ENCODE measurements around the gene MEGF8.

MEGF8 gene

GRCh38 chr19:42356686-42357085, 31.3 kb downstream of the MEGF8 start:
- DNase-seq (ENCODE audit: low spot score), result no peak

DNA sequence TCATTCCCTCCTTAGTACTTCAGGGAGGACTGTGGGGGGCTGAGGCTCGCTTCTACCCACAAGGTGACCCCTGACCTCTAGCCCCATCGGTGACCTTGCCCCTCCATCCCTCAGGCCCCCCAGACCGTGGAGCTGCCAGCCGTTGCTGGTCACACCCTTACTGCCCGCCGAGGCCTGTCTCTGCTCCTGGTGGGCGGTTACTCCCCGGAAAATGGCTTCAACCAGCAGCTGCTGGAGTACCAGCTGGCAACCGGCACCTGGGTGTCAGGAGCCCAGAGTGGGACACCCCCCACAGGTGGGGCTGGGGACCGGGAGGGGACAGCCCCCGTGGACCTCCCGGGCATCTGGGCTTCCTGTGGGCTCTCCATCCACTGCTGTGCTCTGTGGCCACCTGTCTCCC, 31.9 kb downstream of the MEGF8 start:
- DNase-seq (ENCODE audit: low spot score), result no peak

- no peak for DNase-seq (ENCODE audit: low spot score)
Observed at GRCh38 chr19:42360787-42361544, 35.5 kb downstream of the MEGF8 start.

DNA sequence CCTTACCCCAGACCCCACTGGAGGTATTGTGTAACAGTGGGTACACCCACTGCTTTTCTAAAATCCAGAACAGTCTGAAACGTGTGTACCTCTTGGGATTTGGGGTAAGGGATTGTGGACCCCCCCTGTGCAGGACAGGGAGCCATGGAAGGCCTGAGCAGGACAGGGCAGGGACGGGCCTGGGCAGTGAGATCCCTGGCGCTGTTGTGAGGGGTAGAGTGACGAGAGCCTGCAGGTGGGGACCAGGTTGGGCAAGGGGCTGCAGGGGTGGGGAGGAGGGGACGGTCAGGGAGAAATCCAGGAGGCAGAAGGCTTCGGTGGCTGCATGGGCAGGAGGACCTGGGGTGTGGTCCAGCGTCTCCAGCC, 36.1 kb downstream of the MEGF8 start:
- DNase-seq (ENCODE audit: low spot score), result no peak

GRCh38 chr19:42362342-42362741, 36.9 kb downstream of the MEGF8 start:
- no peak for DNase-seq (ENCODE audit: low spot score)

GRCh38 chr19:42362891-42363440, 37.5 kb downstream of the MEGF8 start:
- DNase-seq (ENCODE audit: low spot score), result no peak

- DNase-seq (ENCODE audit: low spot score), result no peak
Observed at GRCh38 chr19:42363614-42364346, 38.3 kb downstream of the MEGF8 start.

GRCh38 chr19:42366673-42367072, 41.2 kb downstream of the MEGF8 start:
- DNase-seq (ENCODE audit: low spot score), result no peak

DNA sequence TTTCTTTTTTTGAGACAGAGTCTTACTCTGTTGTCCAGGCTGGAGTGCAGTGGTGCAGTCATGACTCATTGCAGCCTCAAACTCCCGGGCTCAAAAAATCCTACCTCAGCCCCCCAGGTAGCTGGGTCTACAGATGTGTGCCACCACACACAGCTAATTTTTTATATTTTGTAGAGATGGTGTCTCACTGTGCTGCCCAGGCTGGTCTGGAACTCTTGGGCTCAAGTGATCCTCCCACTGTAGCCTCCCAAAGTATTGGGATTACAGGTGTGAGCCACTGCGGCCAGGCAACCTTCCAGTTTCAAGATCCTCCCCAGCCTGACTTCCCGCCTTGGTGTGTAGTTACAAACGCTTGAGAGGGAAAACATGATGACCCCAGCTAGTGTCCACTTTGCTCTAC, 42.5 kb downstream of the MEGF8 start:
- DNase-seq (ENCODE audit: low spot score), result no peak

DNA sequence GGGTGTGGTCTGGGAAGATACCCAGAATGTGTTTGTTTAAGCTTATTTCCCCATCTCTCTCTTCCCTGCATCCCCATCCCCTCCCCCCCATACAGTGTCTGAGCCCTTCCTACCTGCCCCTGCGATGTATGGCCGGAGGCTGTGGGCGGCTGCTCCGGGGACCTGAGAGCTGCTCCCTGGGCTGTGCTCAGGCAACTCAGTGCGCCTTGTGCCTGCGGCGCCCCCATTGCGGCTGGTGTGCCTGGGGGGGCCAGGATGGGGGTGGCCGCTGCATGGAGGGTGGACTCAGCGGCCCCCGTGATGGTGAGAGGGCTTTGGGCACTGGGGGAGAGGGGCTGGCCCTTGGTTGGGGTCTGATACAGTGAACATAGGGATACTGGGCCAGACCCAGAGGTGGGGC, 42.9 kb downstream of the MEGF8 start:
- DNase-seq (ENCODE audit: low spot score), result no peak

DNA sequence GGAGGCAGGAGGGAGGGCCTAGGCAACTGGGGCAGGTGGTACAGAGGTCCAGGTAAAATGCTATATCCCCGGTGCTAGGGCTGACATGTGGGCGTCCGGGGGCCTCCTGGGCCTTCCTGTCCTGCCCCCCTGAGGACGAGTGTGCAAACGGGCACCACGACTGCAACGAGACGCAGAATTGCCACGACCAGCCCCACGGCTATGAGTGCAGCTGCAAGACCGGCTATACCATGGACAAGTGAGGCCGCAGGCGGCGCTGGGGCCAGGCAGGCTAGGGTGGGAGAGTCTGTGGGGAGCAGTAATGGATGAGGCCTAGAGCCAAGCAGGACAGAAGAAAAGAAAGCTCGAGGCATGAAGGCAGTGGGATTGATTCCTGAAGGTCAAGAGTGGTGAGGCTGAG, 43.3 kb downstream of the MEGF8 start:
- DNase-seq (ENCODE audit: low spot score), result no peak

DNA sequence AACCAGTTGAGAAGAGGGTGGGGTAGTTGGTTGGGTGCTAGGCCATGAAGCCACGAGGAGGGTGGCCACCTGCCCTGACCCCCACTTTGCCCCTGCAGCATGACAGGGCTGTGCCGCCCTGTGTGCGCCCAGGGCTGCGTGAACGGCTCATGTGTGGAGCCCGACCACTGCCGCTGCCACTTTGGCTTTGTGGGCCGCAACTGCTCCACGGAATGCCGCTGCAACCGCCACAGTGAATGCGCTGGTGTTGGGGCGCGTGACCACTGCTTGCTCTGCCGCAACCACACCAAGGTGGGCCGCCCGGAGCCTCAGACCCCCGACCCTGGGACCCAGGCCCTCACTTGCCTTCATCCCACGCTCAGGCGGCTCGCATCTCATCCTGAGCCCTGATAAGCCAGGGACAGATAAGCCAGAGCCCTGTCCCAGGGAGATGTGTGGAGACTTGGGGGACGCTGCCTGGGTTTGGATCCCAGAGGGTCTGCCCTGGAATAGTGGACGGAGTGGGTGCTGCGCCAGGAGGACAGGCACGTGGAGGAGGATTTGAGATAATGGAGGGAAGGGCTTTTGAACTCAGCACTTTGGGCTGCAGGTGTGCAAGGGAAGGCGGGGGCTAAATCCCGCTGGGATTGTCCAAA, 44.1 kb downstream of the MEGF8 start:
- DNase-seq (ENCODE audit: low spot score), result no peak

DNA sequence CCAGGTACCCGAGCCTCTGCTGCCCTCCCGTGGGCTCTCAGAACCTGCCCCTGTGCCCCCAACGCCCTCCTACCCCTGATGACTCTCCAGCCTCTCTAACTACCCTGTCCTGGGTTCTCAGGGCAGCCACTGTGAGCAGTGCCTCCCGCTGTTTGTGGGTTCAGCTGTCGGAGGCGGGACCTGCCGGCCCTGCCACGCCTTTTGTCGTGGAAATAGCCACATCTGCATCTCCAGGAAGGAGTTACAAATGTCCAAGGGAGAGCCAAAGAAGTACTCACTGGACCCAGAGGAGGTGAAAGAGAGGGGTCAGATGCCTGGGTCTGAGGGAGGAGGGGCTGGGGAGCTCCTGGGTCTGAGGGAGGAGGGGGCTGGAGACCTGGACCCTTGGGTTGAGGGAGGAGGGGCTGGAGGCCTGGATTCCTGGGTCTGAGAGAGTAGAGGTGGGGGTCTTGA, 44.7 kb downstream of the MEGF8 start:
- no peak for DNase-seq (ENCODE audit: low spot score)

DNA sequence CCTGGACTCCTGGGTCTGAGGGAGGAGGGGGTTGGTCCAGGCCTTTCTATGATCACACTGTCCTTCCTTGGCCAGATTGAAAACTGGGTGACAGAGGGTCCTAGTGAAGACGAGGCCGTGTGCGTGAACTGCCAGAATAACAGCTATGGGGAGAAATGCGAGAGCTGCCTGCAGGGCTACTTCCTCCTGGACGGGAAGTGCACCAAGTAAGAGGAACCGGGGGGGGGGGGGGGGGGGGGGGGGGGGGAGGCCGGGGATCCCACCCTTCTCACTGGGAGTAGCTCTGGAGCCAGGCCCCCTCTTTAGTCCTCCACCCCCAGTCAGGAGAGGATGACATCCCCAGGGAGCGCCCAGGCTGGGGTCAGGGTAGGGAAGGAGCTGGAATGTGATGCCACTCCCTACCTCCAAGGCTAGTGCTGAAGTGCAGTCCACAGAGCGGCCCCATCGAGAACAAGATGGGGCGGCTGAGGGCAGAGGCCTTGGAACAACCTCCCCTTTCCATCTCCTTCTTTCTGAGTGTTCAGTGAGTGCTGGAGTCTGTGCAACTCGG, 45.3 kb downstream of the MEGF8 start:
- no peak for DNase-seq (ENCODE audit: low spot score)

DNA sequence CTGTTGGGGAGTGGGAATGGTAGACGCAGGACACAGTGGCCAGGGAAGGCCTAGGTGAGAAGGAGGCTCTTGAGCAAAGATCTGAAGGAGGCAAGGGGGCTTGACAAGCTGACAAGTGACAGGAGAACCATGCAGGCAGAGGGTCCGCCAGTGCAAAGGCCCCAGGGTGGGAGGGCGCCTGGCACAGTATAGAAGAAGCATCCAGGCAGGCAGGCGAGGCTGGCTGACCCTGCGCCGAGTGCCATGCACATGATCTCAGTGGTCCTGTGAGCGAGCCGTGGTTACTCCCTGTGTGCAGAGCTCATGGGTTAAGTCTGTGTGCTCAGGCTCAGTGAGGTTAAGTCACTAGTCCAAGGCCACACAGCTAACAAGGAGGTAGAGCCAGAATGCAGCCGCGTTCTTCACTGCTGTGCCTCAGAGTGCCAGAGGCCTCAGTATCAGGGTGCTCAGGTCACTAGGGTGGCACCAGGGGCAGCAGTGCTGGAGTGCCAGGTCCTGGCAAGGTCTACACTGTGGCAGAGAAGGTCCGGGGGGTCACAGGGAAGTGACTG, 49.5 kb downstream of the MEGF8 start:
- no peak for DNase-seq (ENCODE audit: low spot score)

DNA sequence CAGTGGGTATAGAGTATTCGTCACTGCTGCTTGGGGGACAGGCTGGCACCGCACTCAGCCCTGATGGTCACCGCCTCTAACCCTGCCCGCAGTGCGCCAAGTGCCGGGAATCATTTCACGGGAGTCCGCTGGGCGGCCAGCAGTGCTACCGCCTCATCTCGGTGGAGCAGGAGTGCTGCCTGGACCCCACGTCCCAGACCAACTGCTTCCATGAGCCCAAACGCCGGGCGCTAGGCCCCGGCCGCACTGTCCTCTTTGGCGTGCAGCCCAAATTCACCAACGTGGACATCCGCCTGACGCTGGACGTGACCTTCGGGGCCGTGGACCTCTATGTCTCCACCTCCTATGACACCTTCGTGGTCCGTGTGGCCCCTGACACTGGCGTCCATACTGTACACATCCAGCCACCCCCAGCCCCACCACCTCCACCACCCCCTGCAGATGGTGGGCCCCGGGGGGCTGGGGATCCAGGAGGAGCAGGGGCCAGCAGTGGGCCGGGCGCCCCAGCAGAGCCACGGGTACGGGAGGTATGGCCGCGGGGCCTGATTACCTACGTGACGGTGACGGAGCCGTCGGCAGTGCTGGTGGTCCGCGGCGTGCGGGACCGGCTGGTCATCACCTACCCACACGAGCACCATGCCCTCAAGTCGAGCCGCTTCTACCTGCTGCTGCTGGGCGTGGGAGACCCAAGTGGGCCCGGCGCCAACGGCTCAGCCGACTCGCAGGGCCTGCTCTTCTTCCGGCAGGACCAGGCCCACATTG, 50.2 kb downstream of the MEGF8 start:
- DNase-seq (ENCODE audit: low spot score), result no peak

DNA sequence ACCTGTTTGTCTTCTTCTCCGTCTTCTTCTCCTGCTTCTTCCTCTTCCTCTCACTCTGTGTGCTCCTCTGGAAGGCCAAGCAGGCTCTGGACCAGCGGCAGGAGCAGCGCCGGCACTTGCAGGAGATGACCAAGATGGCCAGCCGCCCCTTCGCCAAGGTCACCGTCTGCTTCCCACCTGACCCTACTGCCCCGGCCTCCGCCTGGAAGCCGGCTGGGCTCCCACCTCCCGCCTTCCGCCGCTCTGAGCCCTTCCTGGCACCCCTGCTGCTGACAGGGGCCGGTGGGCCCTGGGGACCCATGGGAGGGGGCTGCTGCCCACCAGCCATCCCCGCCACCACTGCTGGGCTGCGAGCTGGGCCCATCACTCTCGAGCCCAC, 50.7 kb downstream of the MEGF8 start:
- DNase-seq (ENCODE audit: low spot score), result no peak

GRCh38 chr19:42378225-42379215, 53.1 kb downstream of the MEGF8 start:
- no peak for DNase-seq (ENCODE audit: low spot score)

GRCh38 chr19:42380155-42380554, 54.7 kb downstream of the MEGF8 start:
- DNase-seq (ENCODE audit: low spot score), result no peak

GRCh38 chr19:42386974-42387707, 61.7 kb downstream of the MEGF8 start:
- peak; percentile 79 for DNase-seq (ENCODE audit: low spot score)
